ENCODE measurements around the gene ATF5.
"Not testable (repeated sequence)": the region's sequence is repeated elsewhere in the genome, so short reads cannot be mapped to it uniquely, and the experiment has no call there.

ATF5 gene

DNA sequence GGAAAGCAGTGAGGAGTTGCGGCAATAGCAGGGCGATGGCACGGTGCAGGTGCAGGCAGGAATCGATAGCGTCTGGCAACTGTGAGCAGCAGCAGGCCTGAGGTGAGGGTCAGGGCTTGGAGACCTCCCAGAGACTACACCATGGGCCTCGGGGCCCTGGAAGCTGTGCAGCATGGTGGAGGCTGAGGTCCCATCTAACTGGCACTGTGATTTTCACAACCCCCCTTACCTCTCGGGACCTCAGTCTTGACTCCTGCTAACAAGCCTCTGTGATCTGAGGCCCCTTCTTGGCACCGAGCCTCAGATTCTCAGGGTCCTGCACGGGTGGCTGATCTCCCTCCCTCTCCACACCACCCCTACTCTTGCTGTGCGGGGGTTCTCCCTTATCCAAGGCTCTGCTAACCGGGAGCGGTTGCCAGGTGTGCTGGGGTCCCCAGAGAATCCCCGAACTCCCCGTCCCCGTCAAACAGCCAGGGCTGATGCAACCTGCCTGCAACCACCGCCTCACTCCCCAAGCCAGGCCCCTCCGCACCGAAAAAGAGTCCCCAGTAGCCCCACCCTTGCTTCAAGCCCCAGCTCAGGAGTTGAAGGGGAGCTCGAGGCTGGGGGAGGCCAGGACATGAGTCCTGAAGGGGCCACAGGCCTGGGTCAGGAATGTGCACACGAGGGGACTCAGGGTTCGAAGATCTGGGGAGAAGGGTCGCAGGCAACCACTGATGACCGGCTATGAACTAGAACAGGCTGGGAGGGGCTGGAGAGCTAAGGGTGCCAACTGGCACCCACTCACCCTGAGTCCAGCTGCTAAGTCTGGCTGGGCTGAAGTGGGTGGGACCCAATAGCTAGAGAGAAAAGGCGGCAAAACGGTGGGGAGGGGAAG is 4.8 kb upstream of the ATF5 start:
- no peak for DNase-seq

DNA sequence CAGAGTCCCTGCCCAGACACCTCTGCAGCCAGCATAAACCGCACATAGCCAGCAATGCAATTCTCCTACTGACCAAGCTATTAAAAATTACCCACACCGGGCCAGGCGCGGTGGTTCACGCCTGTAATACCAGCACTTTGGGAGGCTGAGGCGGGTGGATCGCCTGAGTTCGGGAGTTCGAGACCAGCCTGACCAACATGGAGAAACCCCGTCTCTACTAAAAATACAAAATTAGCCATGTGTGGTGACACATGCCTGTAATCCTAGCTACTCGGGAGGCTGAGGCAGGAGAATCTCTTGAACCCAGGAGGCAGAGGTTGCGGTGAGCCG is 4.2 kb upstream of the ATF5 start:
- not testable (repeated sequence) for DNase-seq

DNA sequence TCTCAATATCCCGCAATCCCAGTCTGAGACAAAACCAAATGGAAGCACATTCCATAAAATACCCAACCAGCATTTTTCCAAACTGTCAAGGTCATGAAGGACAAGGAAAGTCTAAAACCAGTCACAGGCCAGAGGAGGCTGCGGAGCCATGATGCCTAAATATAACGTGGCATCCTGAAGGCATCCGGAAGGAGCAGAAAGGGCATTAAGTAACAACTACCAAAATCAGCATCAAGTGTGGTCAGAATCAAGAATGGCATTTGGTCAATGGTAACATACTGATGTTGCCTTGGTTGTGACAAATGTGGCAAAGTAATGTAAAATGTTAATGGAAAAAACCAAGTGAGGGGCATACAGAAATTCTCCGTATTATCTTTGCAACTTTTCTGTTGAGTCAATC is 3.5 kb upstream of the ATF5 start:
- no peak for DNase-seq

- DNase-seq = no peak
Observed at GRCh38 chr19:49926515-49926914, 2.5 kb upstream of the ATF5 start.

DNA sequence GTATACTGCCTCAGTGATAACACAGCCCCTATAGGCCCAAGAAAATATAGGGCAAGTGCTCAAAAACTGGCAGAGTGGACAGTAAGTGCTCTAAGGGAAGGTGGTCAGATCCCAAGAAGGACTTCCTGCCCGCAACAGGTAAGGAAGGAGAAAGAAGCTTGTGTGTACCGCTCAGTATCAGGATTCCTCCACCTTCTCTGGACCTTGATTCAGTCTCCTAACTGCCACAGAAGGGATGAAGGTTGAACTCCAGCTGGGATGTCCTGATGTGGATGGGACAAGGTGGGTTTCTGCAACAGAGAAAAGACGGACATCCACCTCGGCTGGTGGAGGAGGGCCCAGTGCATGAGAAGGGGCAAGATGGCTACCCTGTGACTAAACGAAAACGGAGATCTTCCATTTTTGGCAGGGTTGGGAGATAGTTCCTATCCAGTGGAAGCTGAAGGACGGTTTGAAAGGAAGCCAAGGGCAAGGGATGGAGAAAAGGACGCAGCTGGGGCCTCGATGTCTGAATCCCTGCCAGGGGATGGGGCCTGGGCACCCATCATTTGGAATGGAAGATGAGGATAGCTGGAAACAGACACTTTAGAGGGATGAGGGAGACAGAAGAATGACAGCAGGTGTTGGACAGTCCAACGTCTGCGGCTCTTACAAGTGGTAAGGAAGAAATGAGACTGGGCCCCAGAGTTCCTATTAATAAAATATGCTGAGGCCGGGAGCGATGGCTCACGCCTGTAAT is 1.3 kb upstream of the ATF5 start:
- DNase-seq = no peak

GRCh38 chr19:49929611-49930482 is 842 bp downstream of the ATF5 start:
- DNase-seq = peak; percentile 97

GRCh38 chr19:49930483-49931011 is 1.5 kb downstream of the ATF5 start:
- DNase-seq = peak; percentile 35

GRCh38 chr19:49931293-49932040 is 2.5 kb downstream of the ATF5 start:
- no peak for DNase-seq

GRCh38 chr19:49932041-49932451 is 3.0 kb downstream of the ATF5 start:
- no peak for DNase-seq

DNA sequence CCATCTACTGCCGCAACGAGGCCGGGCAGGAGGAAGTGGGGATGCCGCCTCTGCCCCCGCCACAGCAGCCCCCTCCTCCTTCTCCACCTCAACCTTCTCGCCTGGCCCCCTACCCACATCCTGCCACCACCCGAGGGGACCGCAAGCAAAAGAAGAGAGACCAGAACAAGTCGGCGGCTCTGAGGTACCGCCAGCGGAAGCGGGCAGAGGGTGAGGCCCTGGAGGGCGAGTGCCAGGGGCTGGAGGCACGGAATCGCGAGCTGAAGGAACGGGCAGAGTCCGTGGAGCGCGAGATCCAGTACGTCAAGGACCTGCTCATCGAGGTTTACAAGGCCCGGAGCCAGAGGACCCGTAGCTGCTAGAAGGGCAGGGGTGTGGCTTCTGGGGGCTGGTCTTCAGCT is 3.7 kb downstream of the ATF5 start:
- DNase-seq = peak; percentile 66

DNA sequence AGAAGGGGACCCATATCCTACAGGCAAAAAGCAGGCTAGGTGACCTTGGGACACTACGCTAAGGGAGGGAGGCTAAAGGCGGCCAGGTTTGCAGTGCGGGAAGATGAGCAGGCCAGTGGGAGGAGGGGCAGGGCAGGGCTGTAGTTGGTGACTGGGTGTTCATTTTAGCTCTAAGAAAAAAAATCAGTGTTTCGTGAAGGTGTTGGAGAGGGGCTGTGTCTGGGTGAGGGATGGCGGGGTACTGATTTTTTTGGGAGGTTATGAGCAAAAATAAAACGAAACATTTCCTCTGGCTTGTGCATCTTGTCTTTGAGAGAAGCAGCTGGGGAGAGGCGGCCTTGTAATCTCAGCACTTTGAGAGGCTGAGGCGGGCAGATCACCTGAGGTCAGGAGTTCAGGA is 4.6 kb downstream of the ATF5 start:
- DNase-seq = no peak

DNA sequence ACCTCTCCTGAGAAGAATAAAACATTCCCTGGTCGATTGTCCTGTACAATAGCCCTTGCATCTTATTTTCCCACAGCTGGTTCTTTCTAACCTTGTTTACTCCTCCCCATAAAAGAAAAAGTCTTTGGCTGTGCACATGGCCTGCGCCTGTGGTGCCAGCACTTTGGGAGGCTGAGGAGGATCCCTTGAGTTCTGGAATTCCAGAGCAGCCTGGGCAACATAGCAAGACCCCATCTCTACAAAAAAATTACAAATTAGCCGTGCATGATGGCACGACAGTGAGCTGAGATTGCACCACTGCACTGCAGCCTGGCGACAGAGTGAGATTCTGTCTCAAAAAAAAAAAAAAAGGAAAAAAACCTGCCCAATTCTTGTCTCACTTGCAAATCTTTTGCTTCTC is 7.5 kb downstream of the ATF5 start:
- DNase-seq = no peak

GRCh38 chr19:49937750-49938381 is 8.9 kb downstream of the ATF5 start:
- DNase-seq = peak; percentile 77

DNA sequence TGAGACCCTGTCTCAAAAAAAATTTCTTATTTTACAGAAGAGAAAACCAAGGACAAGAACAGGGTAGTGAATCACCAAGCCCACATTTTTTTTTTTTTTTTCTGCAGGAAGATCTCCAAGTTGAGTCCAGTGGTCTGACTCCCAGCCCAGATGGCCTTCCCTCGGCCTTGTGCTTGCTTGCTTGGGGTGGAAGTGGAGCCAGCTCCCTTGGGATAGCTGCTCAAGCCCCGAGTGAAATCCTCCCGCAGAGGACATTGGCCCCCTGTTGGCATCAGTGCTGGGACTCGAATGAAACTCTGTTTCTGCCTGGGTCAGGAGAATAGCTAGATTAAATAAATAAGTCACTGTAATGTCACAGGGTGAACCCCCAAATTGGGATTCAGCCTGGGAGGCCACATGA is 9.7 kb downstream of the ATF5 start:
- no peak for DNase-seq

DNA sequence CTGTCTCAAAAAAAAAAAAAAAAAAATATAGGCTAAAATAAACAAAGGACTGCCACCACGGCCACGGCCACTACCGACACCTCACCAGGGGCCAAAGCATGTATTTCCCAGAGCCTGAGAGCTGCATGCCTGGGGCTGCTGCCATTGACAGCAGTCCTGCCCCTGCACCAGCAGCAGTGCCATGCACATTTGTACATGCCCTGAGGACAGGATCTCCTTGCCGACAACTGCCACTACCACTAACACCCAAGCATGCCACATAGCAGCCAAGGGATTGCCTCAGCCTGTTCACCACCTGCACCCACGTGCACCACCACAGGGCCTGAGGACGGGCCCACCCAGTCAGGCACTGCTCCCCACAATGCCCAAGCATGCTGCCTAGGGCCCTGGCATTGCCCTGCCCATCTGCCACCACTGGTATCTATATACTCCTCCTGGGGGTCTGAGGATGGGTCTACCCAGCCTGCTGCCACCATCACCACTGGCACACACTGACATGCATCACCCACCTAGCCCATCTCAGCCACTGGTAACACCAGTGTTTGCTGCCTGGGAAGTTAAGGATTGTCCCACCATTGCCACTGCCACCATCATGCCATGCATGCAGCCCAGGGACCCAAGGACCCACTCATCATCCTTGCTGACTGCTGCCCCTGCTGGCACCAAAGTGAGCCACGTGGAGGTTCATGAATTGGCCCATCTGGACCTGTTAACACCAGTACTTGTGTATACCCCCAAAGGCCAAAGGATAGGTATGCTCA is 10.9 kb downstream of the ATF5 start:
- DNase-seq = no peak

- DNase-seq = no peak
Observed at GRCh38 chr19:49940482-49940791, 11.4 kb downstream of the ATF5 start.

DNA sequence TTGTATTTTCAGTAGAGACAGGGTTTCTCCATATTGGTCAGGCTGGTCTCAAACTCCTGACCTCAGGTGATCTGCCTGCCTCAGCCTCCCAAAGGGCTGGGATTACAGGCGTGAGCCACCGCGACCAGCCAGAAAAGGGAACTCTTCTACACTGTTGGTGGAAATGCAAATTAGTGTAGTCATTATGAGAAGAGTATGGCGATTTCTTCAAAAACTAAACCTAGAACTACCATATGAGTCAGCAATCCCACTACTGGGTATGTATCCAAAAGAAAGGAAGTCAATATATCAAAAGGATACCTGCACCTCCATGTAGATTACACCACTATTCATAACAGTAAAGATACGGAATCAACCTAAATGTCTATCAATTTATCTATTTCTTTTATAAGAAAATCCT is 15.6 kb downstream of the ATF5 start:
- not testable (repeated sequence) for DNase-seq

GRCh38 chr19:49946415-49946814 is 17.4 kb downstream of the ATF5 start:
- no peak for DNase-seq

GRCh38 chr19:49949742-49950589 is 21.0 kb downstream of the ATF5 start:
- no peak for DNase-seq

DNA sequence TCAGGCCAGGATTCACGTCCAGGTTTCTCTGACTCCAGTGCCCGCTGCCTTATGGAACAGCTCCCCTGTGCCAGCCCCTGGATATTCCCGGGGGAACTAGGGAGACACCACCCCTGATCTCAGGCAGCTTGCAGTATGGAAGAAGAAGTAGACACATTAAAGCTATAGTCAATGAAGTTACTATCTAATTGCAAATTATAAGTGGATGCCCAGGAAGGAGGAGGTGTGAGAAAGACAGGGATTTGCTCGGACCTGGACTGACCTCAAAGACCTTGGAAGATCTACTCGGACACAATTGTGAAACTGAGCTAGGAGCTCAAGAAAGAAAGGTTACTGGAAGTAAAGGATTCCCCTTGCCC is 21.6 kb downstream of the ATF5 start:
- DNase-seq = no peak
